ENCODE measurements around the gene FURIN. TPM values are rescaled to one million over a fixed set of nuclear protein-coding genes. Genes with fewer than 3 reads are reported as not detected.

FURIN gene
- total and polyA plus RNA-seq, 4 donors, result 57.1 to 159 (median 92.1) TPM

DNA sequence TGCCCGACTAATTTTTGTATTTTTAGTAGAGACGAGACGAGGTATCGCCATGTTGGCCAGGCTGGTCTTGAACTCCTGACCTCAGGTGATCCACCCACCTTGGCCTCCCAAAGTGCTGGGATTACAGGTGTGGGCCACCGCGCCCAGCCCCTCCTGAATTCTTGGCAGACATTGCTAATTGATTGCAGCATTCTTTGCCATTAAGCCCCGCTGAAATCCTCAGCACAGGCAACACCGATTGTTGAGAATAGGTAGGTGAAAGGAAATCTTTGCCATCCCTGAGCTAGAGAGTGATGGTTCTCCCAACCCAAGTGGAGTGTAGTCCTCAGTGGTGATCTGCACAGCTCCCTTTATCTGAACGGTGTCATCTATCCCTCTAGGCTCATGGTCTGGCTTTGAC, 36.4 kb downstream of the FURIN start:
- DNase-seq (no peak), ATAC-seq (ENCODE audit: insufficient read depth, low FRiP score) (no peak)
- 94 to 97% methylated on average over 9 of the region's 9 CpGs for WGBS, 2 donors
- H3K9me3 ChIP-seq (ENCODE audit: control insufficient read depth in 4 of 4, insufficient read depth in 3 of 4, low read length in 3 of 4), result no peaks in the 10 kb centered on the region
- no peaks in the 10 kb centered on the region for H3K27me3 ChIP-seq (ENCODE audit: control insufficient read depth in 3 of 3, insufficient read depth in 3 of 3, low read length in 2 of 3)
- H3K36me3 ChIP-seq (ENCODE audit: control insufficient read depth in 4 of 4, insufficient read depth in 4 of 4, low read length in 4 of 4), result peaks cover 4 to 36% (median 20%) of the 10 kb centered on the region in 4 donors
- H3K27ac ChIP-seq (ENCODE audit: low read depth in 1 of 2, low read length in 1 of 2), result no peak overlapping the region
- H3K4me3 ChIP-seq, result no peak overlapping the region
- no peak overlapping the region for H3K9ac ChIP-seq (ENCODE audit: insufficient read depth in 1 of 2, low read length in 2 of 2)
- H3K4me1 ChIP-seq (ENCODE audit: control insufficient read depth in 5 of 5, insufficient read depth in 5 of 5, low read length in 5 of 5), result peaks cover 0 to 10% (median 3%) of the 10 kb centered on the region in 5 donors
- TF ChIP-seq, protein P1, sequence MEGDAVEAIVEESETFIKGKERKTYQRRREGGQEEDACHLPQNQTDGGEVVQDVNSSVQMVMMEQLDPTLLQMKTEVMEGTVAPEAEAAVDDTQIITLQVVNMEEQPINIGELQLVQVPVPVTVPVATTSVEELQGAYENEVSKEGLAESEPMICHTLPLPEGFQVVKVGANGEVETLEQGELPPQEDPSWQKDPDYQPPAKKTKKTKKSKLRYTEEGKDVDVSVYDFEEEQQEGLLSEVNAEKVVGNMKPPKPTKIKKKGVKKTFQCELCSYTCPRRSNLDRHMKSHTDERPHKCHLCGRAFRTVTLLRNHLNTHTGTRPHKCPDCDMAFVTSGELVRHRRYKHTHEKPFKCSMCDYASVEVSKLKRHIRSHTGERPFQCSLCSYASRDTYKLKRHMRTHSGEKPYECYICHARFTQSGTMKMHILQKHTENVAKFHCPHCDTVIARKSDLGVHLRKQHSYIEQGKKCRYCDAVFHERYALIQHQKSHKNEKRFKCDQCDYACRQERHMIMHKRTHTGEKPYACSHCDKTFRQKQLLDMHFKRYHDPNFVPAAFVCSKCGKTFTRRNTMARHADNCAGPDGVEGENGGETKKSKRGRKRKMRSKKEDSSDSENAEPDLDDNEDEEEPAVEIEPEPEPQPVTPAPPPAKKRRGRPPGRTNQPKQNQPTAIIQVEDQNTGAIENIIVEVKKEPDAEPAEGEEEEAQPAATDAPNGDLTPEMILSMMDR (IDR thresholded peaks at IDR 0.05; ENCODE audit: control extremely low read depth, extremely low read depth), result no peak

DNA sequence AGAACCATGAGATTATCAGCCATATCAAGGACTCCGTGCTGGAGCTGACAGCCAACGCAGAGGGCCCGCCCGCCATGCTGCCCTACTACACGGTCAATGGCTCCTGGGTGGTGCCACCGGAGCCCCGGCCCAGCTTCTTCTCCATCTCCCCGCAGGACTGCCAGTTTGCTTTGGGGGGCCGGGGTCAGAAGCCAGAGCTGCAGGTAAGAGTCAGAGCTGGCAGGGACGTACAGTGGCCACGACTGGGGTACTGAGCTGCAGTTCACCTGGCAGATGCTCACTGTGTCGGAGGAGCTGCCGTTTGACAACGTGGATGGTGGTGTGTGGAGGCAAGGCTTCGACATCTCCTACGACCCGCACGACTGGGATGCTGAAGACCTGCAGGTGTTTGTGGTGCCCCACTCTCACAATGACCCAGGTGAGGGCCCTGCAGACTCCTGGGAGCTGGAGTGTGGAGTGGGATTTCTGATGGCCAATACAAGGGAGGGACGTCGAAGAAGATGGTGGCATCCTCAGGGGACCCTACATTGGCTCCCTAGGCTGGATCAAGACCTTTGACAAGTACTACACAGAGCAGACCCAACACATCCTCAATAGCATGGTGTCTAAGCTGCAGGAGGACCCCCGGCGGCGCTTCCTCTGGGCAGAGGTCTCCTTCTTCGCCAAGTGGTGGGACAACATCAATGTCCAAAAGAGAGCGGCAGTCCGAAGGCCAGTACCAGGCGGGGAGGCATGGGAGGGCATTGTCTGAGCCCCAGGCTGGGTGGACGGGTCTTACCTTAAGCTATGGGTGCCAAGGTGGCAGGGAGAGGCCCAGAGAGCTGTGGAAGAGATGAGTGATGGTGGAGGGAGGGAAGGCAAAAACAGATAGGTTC, 37.2 kb downstream of the FURIN start:
- no peaks in the 10 kb centered on the region for H3K9me3 ChIP-seq (ENCODE audit: control insufficient read depth in 4 of 4, insufficient read depth in 3 of 4, low read length in 3 of 4)
- DNase-seq, result no peak
- H3K36me3 ChIP-seq (ENCODE audit: control insufficient read depth in 4 of 4, insufficient read depth in 4 of 4, low read length in 4 of 4), result peaks cover 4 to 44% (median 24%) of the 10 kb centered on the region in 4 donors
- no peak overlapping the region for H3K4me3 ChIP-seq
- no peak overlapping the region for H3K27ac ChIP-seq (ENCODE audit: low read depth in 1 of 2, low read length in 1 of 2)
- H3K9ac ChIP-seq (ENCODE audit: insufficient read depth in 1 of 2, low read length in 2 of 2), result no peak overlapping the region
- TF ChIP-seq, protein P1 (IDR thresholded peaks at IDR 0.05; ENCODE audit: control extremely low read depth, extremely low read depth), result no peak
- H3K27me3 ChIP-seq (ENCODE audit: control insufficient read depth in 3 of 3, insufficient read depth in 3 of 3, low read length in 2 of 3), result no peaks in the 10 kb centered on the region
- H3K4me1 ChIP-seq (ENCODE audit: control insufficient read depth in 5 of 5, insufficient read depth in 5 of 5, low read length in 5 of 5), result peaks cover 0 to 10% (median 3%) of the 10 kb centered on the region in 5 donors
- no peak for ATAC-seq (ENCODE audit: insufficient read depth, low FRiP score)
- 95 to 98% methylated on average over 28 of the region's 28 CpGs for WGBS, 2 donors

DNA sequence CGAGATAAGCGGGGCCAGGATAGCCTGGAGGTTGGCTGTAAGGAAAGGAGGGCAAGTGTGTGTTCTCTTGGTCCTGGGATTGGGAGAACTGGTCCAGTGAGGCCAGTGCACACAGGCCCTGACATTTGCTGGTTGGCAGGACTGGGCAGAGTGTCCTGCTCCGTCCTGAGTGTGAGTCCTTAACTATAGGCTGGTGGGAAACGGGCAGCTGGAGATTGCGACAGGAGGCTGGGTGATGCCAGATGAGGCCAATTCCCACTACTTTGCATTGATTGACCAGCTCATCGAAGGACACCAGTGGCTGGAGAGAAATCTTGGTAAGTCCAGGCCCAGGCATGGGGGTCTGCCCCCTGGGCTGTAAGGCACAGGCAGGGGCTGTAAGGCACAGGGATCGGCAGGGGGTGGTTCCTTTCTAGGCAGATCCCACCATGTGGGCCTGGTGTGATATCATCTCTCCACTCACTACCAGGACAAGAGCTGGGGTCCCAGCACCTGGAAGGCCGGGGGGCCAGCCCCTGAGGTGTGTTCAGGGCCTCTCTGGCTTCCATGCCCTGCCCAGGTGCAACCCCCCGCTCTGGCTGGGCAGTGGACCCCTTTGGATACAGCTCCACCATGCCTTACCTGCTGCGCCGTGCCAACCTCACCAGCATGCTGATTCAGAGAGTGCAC, 37.9 kb downstream of the FURIN start:
- TF ChIP-seq, protein P1 (IDR thresholded peaks at IDR 0.05; ENCODE audit: control extremely low read depth, extremely low read depth), result no peak
- Histone ChIP-seq H3K4me1 (ENCODE audit: control insufficient read depth in 5 of 5, insufficient read depth in 5 of 5, low read length in 5 of 5) (peaks cover 0 to 10% (median 3%) of the 10 kb centered on the region in 5 donors), H3K27ac (ENCODE audit: low read depth in 1 of 2, low read length in 1 of 2) (no peak overlapping the region), H3K27me3 (ENCODE audit: control insufficient read depth in 3 of 3, insufficient read depth in 3 of 3, low read length in 2 of 3) (no peaks in the 10 kb centered on the region), H3K9ac (ENCODE audit: insufficient read depth in 1 of 2, low read length in 2 of 2) (no peak overlapping the region), H3K9me3 (ENCODE audit: control insufficient read depth in 4 of 4, insufficient read depth in 3 of 4, low read length in 3 of 4) (no peaks in the 10 kb centered on the region), H3K36me3 (ENCODE audit: control insufficient read depth in 4 of 4, insufficient read depth in 4 of 4, low read length in 4 of 4) (peaks cover 10 to 51% (median 29%) of the 10 kb centered on the region in 4 donors), H3K4me3 (no peak overlapping the region)
- DNase-seq (no peak), ATAC-seq (ENCODE audit: insufficient read depth, low FRiP score) (no peak)
- 95 to 96% methylated on average over 11 of the region's 11 CpGs for WGBS, 2 donors

All from lung (tissue), 12 donors.